Esophagus muscularis mucosa (tissue), 4 donors: ENCODE results near the gene CPNE7. TPM values are rescaled to one million over a fixed set of nuclear protein-coding genes. Genes with fewer than 3 reads are reported as not detected.

Source experiments
- DNase-seq: peaks from one replicate; pipeline ENCODE4 v3.0.0-alpha.2; 2017; ENCODE audit errors: extremely low spot score
- H3K27ac ChIP-seq, 4 donors: fragments of 200-600 bp; sonication (generic); replicated peaks in 1 of 4; 1 replicate in 3 of 4; 2 replicates in 1 of 4; pipeline ENCODE4 v1.5.1; 2016 to 2019; ENCODE audit warnings: mild to moderate bottlenecking in 1 of 4
- H3K27me3 ChIP-seq, 4 donors: fragments of 200-600 bp; sonication (generic); one replicate each; pipeline versions ENCODE4 v1.5.1 to v1.6.0; 2016 to 2019
- H3K36me3 ChIP-seq, 4 donors: fragments of 200-600 bp; sonication (generic); one replicate each; pipeline ENCODE4 v1.5.1; 2016 to 2019
- H3K4me1 ChIP-seq, 4 donors: fragments of 200-600 bp; sonication (generic); one replicate each; pipeline ENCODE4 v1.5.1; 2016 to 2019
- H3K4me3 ChIP-seq, 4 donors: fragments of 200-600 bp; sonication (generic); 1 replicate in 2 of 4; 2 replicates in 2 of 4; pipeline ENCODE4 v1.5.1; 2016 to 2019; ENCODE audit warnings: mild to moderate bottlenecking in 4 of 4, moderate library complexity in 1 of 4
- H3K9me3 ChIP-seq, 4 donors: fragments of 200-600 bp; sonication (generic); 1 replicate in 3 of 4; 2 replicates in 1 of 4; pipeline ENCODE4 v1.5.1; 2016 to 2019
- CTCF ChIP-seq, 3 experiments: fragments of 200-600 bp in 2 of 3; fragments of 450-650 bp in 1 of 3; sonication (generic) in 2 of 3; IDR thresholded peaks; one replicate each; pipeline ENCODE4 v1.5.1; 2017 to 2019; ENCODE audit warnings: antibody characterized with exemption in 3 of 3, mild to moderate bottlenecking in 2 of 3, moderate library complexity in 1 of 3
- EP300 ChIP-seq: sonication (generic); formaldehyde crosslinking; IDR thresholded peaks from one replicate; pipeline ENCODE4 v1.6.1; 2017; ENCODE audit warnings: antibody characterized with exemption
- POLR2A ChIP-seq: fragments of 450-650 bp; IDR thresholded peaks from one replicate; pipeline ENCODE4 v1.6.1; 2017; ENCODE audit warnings: antibody characterized with exemption, moderate library complexity, mild to moderate bottlenecking, low read depth
- POLR2AphosphoS5 ChIP-seq, 2 donors: sonication (generic); formaldehyde crosslinking; IDR thresholded peaks; one replicate each; pipeline ENCODE4 v1.6.1; 2017; ENCODE audit warnings: antibody characterized with exemption in 2 of 2
- WGBS: methylation state at CpG from one replicate; pipeline ENCODE4 v1.1.5; 2018; 5-methylcytosine and 5-hydroxymethylcytosine counted together
- intact Hi-C: fragments of 100-400 bp; cut with DNase I; formaldehyde crosslinking; loops from one replicate; pipeline ENCODE4 v1.15.1; 2023
- total RNA-seq, 4 donors: library from RNA; depleted of rRNA; stranded (reverse); fragments of >200 nt; gene quantifications; one replicate each; pipeline versions ENCODE4 v1.1.0 to v1.2.1, GENCODE V29; 2016

The CPNE7 gene
- total RNA-seq, 4 donors from 2014 or later = 0.83 to 1.7 (median 1.4) TPM; not detected in 1

DNA sequence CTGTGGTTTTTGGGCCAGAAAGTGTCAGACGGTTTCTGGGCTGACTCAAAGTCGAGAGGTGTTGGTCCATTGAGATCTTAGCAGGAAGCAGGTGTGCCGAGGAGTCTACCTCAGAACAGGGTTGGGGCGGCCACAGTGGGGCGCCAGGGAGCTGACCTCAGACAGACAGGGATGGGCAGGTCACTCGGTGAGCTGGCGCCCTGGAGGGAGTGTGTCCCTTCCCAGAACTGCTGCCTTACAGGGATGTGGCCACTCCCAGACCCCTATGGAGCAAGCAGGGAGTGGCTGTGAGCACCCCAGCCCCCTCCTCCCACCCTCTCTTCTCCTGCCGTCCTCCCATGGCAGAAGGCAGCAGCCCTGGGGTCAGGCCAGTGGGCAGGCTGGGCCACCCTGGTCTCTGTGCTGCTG lies 23.9 kb downstream of the CPNE7 start:
- WGBS = no CpG with 5 or more reads among the region's 8 CpGs

DNA sequence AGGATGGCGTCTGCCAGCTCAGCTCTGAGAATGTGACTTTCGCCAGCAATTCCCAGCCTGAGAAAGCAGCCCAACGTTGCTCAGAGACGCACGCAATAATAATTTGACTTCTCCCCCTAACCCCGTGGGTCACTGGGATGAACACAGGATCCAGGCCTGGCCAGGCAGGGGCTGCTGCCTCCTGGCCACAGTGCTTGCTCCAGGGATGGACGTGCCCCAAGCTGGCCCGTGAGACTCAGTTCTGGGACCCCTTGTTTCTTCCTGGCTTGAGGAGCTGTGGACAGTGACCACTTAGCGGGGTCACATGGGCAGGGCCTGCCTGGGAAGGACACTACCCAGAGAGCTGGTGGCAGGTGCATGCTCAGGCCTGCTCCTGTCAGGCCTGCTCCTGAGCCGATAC lies 24.3 kb downstream of the CPNE7 start:
- no peak for TF ChIP-seq POLR2AphosphoS5 (IDR thresholded peaks at IDR 0.05)
- TF ChIP-seq CTCF (IDR thresholded peaks at IDR 0.05) = no peak
- TF ChIP-seq POLR2A = no peak
- no peak for TF ChIP-seq EP300
- H3K27ac ChIP-seq = no peak overlapping the region
- no peak overlapping the region for H3K4me3 ChIP-seq
- no peak for DNase-seq
- WGBS = 100% methylated on average over 4 of the region's 10 CpGs
- intact Hi-C loops = no loop called here
- H3K36me3 ChIP-seq = no peaks in the 10 kb centered on the region
- H3K9me3 ChIP-seq = no peaks in the 10 kb centered on the region
- H3K4me1 ChIP-seq = peaks cover 3 to 14% (median 11%) of the 10 kb centered on the region in 4 donors
- H3K27me3 ChIP-seq = peaks cover 0 to 26% (median 0%) of the 10 kb centered on the region in 4 donors

More for the DNA sequence above, 23.9 kb downstream of the CPNE7 start:
- Histone ChIP-seq H3K36me3 (no peaks in the 10 kb centered on the region), H3K27me3 (peaks cover 0 to 22% (median 0%) of the 10 kb centered on the region in 4 donors), H3K4me1 (peaks cover 3 to 14% (median 11%) of the 10 kb centered on the region in 4 donors), H3K9me3 (no peaks in the 10 kb centered on the region), H3K4me3 (no peak overlapping the region), H3K27ac (no peak overlapping the region)
- intact Hi-C loops = no loop called here
- DNase-seq = no peak
- TF ChIP-seq EP300 (no peak), CTCF (IDR thresholded peaks at IDR 0.05) (no peak), POLR2AphosphoS5 (IDR thresholded peaks at IDR 0.05) (no peak), POLR2A (no peak)

DNA sequence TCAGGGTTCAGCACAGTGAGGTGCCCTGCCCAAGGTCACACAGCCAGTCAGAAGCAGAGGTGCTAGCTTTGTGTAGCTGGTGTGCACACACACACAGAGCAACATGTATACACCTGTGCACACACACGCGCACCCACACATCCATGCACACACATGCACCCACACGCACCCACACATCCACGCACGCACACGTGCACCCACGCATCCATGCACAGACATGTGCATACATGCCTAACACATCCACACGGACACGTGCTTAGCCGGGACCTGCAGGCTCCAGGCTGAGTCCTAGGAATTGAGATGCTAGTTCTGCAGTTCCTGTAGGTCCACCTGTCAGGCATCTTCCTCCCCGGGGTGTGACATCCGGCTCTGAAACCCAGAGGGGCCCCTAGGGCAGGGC lies 24.9 kb downstream of the CPNE7 start:
- TF ChIP-seq POLR2AphosphoS5 (IDR thresholded peaks at IDR 0.05) (no peak), CTCF (IDR thresholded peaks at IDR 0.05) (no peak), POLR2A (no peak), EP300 (no peak)
- Histone ChIP-seq H3K36me3 (no peaks in the 10 kb centered on the region), H3K4me3 (no peak overlapping the region), H3K4me1 (peaks cover 3 to 14% (median 11%) of the 10 kb centered on the region in 4 donors), H3K27me3 (peaks cover 0 to 31% (median 0%) of the 10 kb centered on the region in 4 donors), H3K9me3 (no peaks in the 10 kb centered on the region), H3K27ac (no peak overlapping the region)
- WGBS = 78% methylated on average over 12 of the region's 12 CpGs
- DNase-seq = no peak
- intact Hi-C loops = no loop called here

GRCh38 chr16:89600956-89601355 lies 25.4 kb downstream of the CPNE7 start:
- H3K4me1 ChIP-seq = peaks cover 3 to 14% (median 11%) of the 10 kb centered on the region in 4 donors
- DNase-seq = no peak
- no peak overlapping the region for H3K27ac ChIP-seq
- TF ChIP-seq EP300 = no peak
- TF ChIP-seq POLR2A = no peak
- no peak for TF ChIP-seq CTCF (IDR thresholded peaks at IDR 0.05)
- no peak for TF ChIP-seq POLR2AphosphoS5 (IDR thresholded peaks at IDR 0.05)
- WGBS = 81% methylated on average over 7 of the region's 8 CpGs
- intact Hi-C loops = no loop called here
- H3K27me3 ChIP-seq = peaks cover 0 to 37% (median 0%) of the 10 kb centered on the region in 4 donors
- no peaks in the 10 kb centered on the region for H3K36me3 ChIP-seq
- H3K9me3 ChIP-seq = no peaks in the 10 kb centered on the region
- no peak overlapping the region for H3K4me3 ChIP-seq

- Histone ChIP-seq H3K4me1 (peaks cover 3 to 14% (median 11%) of the 10 kb centered on the region in 4 donors), H3K36me3 (no peaks in the 10 kb centered on the region), H3K4me3 (no peak overlapping the region), H3K9me3 (no peaks in the 10 kb centered on the region), H3K27ac (no peak overlapping the region), H3K27me3 (peaks cover 0 to 43% (median 0%) of the 10 kb centered on the region in 4 donors)
- TF ChIP-seq POLR2A (no peak), EP300 (no peak), CTCF (IDR thresholded peaks at IDR 0.05) (no peak), POLR2AphosphoS5 (IDR thresholded peaks at IDR 0.05) (no peak)
- intact Hi-C loops = no loop called here
- 48% methylated on average over 22 of the region's 22 CpGs for WGBS
- DNase-seq = no peak
Observed at GRCh38 chr16:89601906-89602272, 26.3 kb downstream of the CPNE7 start.
